B cell (primary cell): ENCODE data around the gene EXD3. TPM values are rescaled to one million over a fixed set of nuclear protein-coding genes. Genes with fewer than 3 reads are reported as not detected.

Experiments
- ATAC-seq: fragments of 200-7000 bp; cut with Tn5 transposase; one replicate; pipeline ENCODE4 v1.10.0; 2021; ENCODE audit warnings: low read depth, mild to moderate bottlenecking, moderate number of reproducible peaks, moderate library complexity
- CTCF ChIA-PET: fragments of 350-600 bp; sonication (Branson Sonifier 250); formaldehyde crosslinking; loops from one replicate; lab custom pipeline; 2021; ENCODE audit warnings: antibody characterized with exemption, inconsistent platforms; lab: Charles Lee
- POLR2A ChIA-PET: fragments of 350-600 bp; sonication (Branson Sonifier 250); formaldehyde crosslinking; loops from one replicate; lab custom pipeline; 2021; ENCODE audit warnings: antibody characterized with exemption; lab: Charles Lee
- DNase-seq: peaks from one replicate; pipeline ENCODE4 v3.0.0; 2013
- H2AFZ ChIP-seq: 2 replicates; pipeline ENCODE4 v1.6.1; 2012; ENCODE audit warnings: mild to moderate bottlenecking, low read depth, low read length; ENCODE audit not compliant: insufficient read depth, poor library complexity, severe bottlenecking
- H3K27ac ChIP-seq, 2 donors: 1 replicate in 1 of 2; 2 replicates in 1 of 2; pipeline ENCODE4 v1.5.1; 2012 to 2013; ENCODE audit warnings: low read length in 2 of 2, mild to moderate bottlenecking in 2 of 2, moderate library complexity in 1 of 2
- H3K27me3 ChIP-seq, 4 experiments: fragments of 200-600 bp in 1 of 4; sonication (generic) in 1 of 4; replicated peaks in 1 of 4; 1 replicate in 2 of 4; 2 replicates in 2 of 4; pipeline versions ENCODE4 v1.6.1 to v1.7.0; 2013 to 2016; ENCODE audit warnings: low read length in 3 of 4, mild to moderate bottlenecking in 2 of 4, mixed read lengths in 1 of 4, moderate library complexity in 1 of 4; ENCODE audit not compliant: insufficient read depth in 4 of 4, control insufficient read depth in 3 of 4; ENCODE audit errors: control extremely low read depth in 1 of 4
- H3K36me3 ChIP-seq, 2 experiments: replicated peaks in 1 of 2; 1 replicate in 1 of 2; 2 replicates in 1 of 2; pipeline versions ENCODE4 v1.6.1 to v1.7.1; 2013; ENCODE audit warnings: low read length in 1 of 2; ENCODE audit not compliant: insufficient read depth in 2 of 2, control insufficient read depth in 1 of 2; ENCODE audit errors: control extremely low read depth in 1 of 2, extremely low read depth in 1 of 2
- H3K4me1 ChIP-seq, 2 donors: fragments of 200-600 bp in 1 of 2; sonication (generic) in 1 of 2; 1 replicate in 1 of 2; 2 replicates in 1 of 2; pipeline versions ENCODE4 v1.5.1 to v1.6.1; 2013 to 2017; ENCODE audit warnings: low read length in 2 of 2; ENCODE audit not compliant: control insufficient read depth in 2 of 2, insufficient read depth in 2 of 2
- H3K4me2 ChIP-seq: replicated peaks from 2 replicates; pipeline ENCODE3; 2012; ENCODE audit warnings: mild to moderate bottlenecking, low read depth, low read length; ENCODE audit not compliant: poor library complexity, severe bottlenecking
- H3K4me3 ChIP-seq, 5 experiments: fragments of 200-600 bp in 1 of 5; sonication (generic) in 1 of 5; 1 replicate in 3 of 5; 2 replicates in 2 of 5; pipeline versions ENCODE4 v1.5.1 to v1.7.0; 2011 to 2016; ENCODE audit warnings: low read length in 4 of 5, mild to moderate bottlenecking in 4 of 5, low read depth in 2 of 5, control low read depth in 1 of 5, moderate library complexity in 1 of 5; ENCODE audit not compliant: insufficient read depth in 1 of 5; ENCODE audit errors: control extremely low read depth in 1 of 5, extremely low read depth in 1 of 5
- H3K79me2 ChIP-seq: fragments of 200-600 bp; sonication (generic); one replicate; pipeline ENCODE4 v1.6.0; 2016; ENCODE audit warnings: low read length; ENCODE audit not compliant: control insufficient read depth, insufficient read depth
- H3K9ac ChIP-seq: fragments of 200-600 bp; sonication (generic); 2 replicates; pipeline ENCODE4 v1.6.1; 2017; ENCODE audit warnings: mild to moderate bottlenecking, low read length, moderate library complexity
- H3K9me3 ChIP-seq, 3 donors: one replicate each; pipeline versions ENCODE4 v1.6.1 to v1.7.1; 2013; ENCODE audit warnings: low read length in 2 of 3; ENCODE audit not compliant: control insufficient read depth in 2 of 3, insufficient read depth in 1 of 3; ENCODE audit errors: control extremely low read depth in 1 of 3
- H4K20me1 ChIP-seq: 2 replicates; pipeline ENCODE4 v1.6.0; 2012; ENCODE audit warnings: mild to moderate bottlenecking, low read length; ENCODE audit not compliant: insufficient read depth, control insufficient read depth, poor library complexity, severe bottlenecking
- H3K27ac Mint-ChIP-seq: one replicate; pipeline ENCODE4 v1.8.0; 2021; ENCODE audit warnings: mixed read lengths
- H3K27me3 Mint-ChIP-seq: one replicate; pipeline ENCODE4 v1.8.0; 2021; ENCODE audit warnings: mixed read lengths
- H3K4me1 Mint-ChIP-seq: one replicate; pipeline ENCODE4 v1.8.0; 2021; ENCODE audit warnings: mixed read lengths
- H3K4me3 Mint-ChIP-seq: one replicate; pipeline ENCODE4 v1.8.0; 2021; ENCODE audit warnings: mixed read lengths
- H3K9me3 Mint-ChIP-seq: one replicate; pipeline ENCODE4 v1.8.0; 2022; ENCODE audit warnings: mixed read lengths; ENCODE audit not compliant: insufficient read depth
- EZH2 ChIP-seq: IDR thresholded peaks from 2 replicates; pipeline ENCODE4 v1.6.1; 2012; ENCODE audit warnings: borderline replicate concordance, low read depth, mild to moderate bottlenecking, moderate library complexity, low read length; ENCODE audit not compliant: insufficient read depth, poor library complexity, severe bottlenecking
- WGBS: methylation state at CpG from one replicate; pipeline ENCODE4 v1.1.5; 2013; ENCODE audit warnings: missing lambda C conversion rate; ENCODE audit not compliant: insufficient coverage; 5-methylcytosine and 5-hydroxymethylcytosine counted together
- intact Hi-C: fragments of 100-400 bp; cut with micrococcal nuclease; formaldehyde crosslinking; loops from one replicate; pipeline ENCODE4 v1.10.0; 2022
- polyA plus RNA-seq: library from polyadenylated mRNA; depleted of rRNA; stranded (reverse); fragments of >200 nt; gene quantifications from 2 replicates; pipeline ENCODE4 v1.2.3, GENCODE V29; 2012
- total RNA-seq, 2 donors: library from RNA; stranded (reverse); fragments of 120-200 nt in 1 of 2; gene quantifications; 1 replicate in 1 of 2; 2 replicates in 1 of 2; pipeline versions ENCODE4 v1.2.3 to v1.2.4, GENCODE V29; 2013 to 2022
- TF ChIP-seq, protein P1 (sequence below): fragments of 200-600 bp; IDR thresholded peaks from one replicate; pipeline ENCODE4 v1.8.0; 2022; ENCODE audit warnings: antibody characterized with exemption, mild to moderate bottlenecking

Gene EXD3
- total and polyA plus RNA-seq, 2 donors (not counting 1 experiment from before 2014, with no cell fraction given): 22.5 to 23.7 TPM

DNA sequence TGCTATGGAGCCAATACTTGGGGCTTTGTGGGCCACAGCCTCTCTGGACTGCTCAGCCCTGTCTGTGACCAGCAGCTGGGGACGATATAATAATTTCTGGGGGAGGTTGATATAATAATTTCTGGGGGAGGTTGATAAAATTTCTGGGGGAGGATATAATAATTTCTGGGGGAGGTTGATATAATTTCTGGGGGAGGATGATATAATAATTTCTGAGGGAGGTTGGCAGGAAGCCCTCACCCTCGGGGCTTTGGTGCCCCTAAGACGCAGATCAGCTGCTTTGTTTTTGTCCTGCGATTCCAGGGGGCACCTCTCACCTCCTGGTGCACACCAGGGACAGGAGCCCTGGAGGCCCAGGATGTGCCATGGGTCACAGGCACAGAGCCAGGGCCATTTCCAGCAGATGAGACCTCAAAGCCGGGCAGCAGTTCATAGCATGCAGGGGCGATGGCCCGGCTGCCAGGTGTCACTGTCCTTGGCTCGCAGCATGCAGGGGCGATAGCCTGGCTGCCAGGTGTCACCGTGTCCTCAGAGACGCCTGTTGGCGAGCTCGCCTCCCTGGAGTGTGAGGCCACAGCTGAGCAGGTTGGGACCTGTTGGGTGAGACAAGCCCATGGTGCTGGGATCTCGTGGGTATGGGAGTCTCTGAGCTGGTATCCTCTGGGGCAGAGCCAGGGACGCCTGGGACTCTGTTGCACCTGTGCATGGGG lies 149.2 kb downstream of the EXD3 start:
- no peak overlapping the region for H3K4me3 ChIP-seq
- H3K36me3 ChIP-seq: peaks cover 0 to 11% of the 10 kb centered on the region in 2 experiments
- H2AFZ ChIP-seq: no peak overlapping the region
- Mint-ChIP-seq H3K4me1 (peaks cover 46% of the 10 kb centered on the region), H3K27me3 (no peaks in the 10 kb centered on the region), H3K9me3 (no peaks in the 10 kb centered on the region), H3K27ac (no peak overlapping the region), H3K4me3 (no peak overlapping the region)
- H3K4me2 ChIP-seq: no peak overlapping the region
- intact Hi-C loops: no loop called here
- DNase-seq: no peak
- H3K27me3 ChIP-seq: no peaks in the 10 kb centered on the region
- no peak overlapping the region for H3K9ac ChIP-seq
- POLR2A ChIA-PET: interaction anchor here (0.6 to 1.0 kb wide), 2 partner anchors 19 to 160 kb away, joined by 3 to 4 read pairs; no protein-coding TSS in a partner anchor
- peaks cover 1% of the 10 kb centered on the region for H4K20me1 ChIP-seq
- H3K27ac ChIP-seq: no peak overlapping the region
- no peaks in the 10 kb centered on the region for H3K9me3 ChIP-seq
- CTCF ChIA-PET: interaction anchor here (0.5 to 1.2 kb wide), 3 partner anchors 10 to 151 kb away, joined by 3 to 4 read pairs (median 3); no protein-coding TSS in a partner anchor
- peaks cover 40% of the 10 kb centered on the region for H3K79me2 ChIP-seq
- H3K4me1 ChIP-seq: peaks cover 36 to 66% of the 10 kb centered on the region in 2 donors
- TF ChIP-seq, protein P1, sequence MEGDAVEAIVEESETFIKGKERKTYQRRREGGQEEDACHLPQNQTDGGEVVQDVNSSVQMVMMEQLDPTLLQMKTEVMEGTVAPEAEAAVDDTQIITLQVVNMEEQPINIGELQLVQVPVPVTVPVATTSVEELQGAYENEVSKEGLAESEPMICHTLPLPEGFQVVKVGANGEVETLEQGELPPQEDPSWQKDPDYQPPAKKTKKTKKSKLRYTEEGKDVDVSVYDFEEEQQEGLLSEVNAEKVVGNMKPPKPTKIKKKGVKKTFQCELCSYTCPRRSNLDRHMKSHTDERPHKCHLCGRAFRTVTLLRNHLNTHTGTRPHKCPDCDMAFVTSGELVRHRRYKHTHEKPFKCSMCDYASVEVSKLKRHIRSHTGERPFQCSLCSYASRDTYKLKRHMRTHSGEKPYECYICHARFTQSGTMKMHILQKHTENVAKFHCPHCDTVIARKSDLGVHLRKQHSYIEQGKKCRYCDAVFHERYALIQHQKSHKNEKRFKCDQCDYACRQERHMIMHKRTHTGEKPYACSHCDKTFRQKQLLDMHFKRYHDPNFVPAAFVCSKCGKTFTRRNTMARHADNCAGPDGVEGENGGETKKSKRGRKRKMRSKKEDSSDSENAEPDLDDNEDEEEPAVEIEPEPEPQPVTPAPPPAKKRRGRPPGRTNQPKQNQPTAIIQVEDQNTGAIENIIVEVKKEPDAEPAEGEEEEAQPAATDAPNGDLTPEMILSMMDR: no peak
- no peak for TF ChIP-seq EZH2
- WGBS: 73% methylated on average over 14 of the region's 15 CpGs
- ATAC-seq: no peak

GRCh38 chr9:137273095-137273490 lies 149.9 kb downstream of the EXD3 start:
- Histone ChIP-seq H3K27ac (no peak overlapping the region), H3K9me3 (no peaks in the 10 kb centered on the region), H3K79me2 (peaks cover 42% of the 10 kb centered on the region), H3K9ac (no peak overlapping the region), H4K20me1 (peaks cover 8% of the 10 kb centered on the region), H3K36me3 (peaks cover 0 to 11% of the 10 kb centered on the region in 2 experiments), H3K4me3 (no peak overlapping the region), H3K27me3 (no peaks in the 10 kb centered on the region), H3K4me2 (no peak overlapping the region), H2AFZ (no peak overlapping the region), H3K4me1 (peaks cover 36 to 71% of the 10 kb centered on the region in 2 donors)
- Mint-ChIP-seq H3K27me3 (no peaks in the 10 kb centered on the region), H3K27ac (no peak overlapping the region), H3K4me1 (peaks cover 53% of the 10 kb centered on the region), H3K4me3 (no peak overlapping the region), H3K9me3 (no peaks in the 10 kb centered on the region)
- TF ChIP-seq, protein P1: no peak
- no peak for TF ChIP-seq EZH2
- POLR2A ChIA-PET: interaction anchor here (0.7 kb wide), 1 partner anchor 33 kb away, joined by 3 read pairs; no protein-coding TSS in a partner anchor
- CTCF ChIA-PET: interaction anchor here (0.6 to 1.4 kb wide), 2 partner anchors 24 to 151 kb away, joined by 3 read pairs; no protein-coding TSS in a partner anchor
- intact Hi-C loops: no loop called here
- no peak for ATAC-seq
- WGBS: 98% methylated on average over 13 of the region's 13 CpGs
- peak; percentile 9 for DNase-seq
